ENCODE measurements around the gene COPS3. TPM values are rescaled to one million over a fixed set of nuclear protein-coding genes. Genes with fewer than 3 reads are reported as not detected.
"Not testable (repeated sequence)": the region's sequence is repeated elsewhere in the genome, so short reads cannot be mapped to it uniquely, and the experiment has no call there.

COPS3 gene
- total RNA-seq, 1 donor from 2014 or later = 63.5 TPM

GRCh38 chr17:17258011-17258410 is 23.0 kb downstream of the COPS3 start:
- no peaks in the 10 kb centered on the region for H3K9me3 Mint-ChIP-seq
- H3K4me1 Mint-ChIP-seq = no peaks in the 10 kb centered on the region
- TF ChIP-seq CTCF (IDR thresholded peaks at IDR 0.05; ENCODE audit: unreplicated experiment) = no peak
- no peak for DNase-seq (ENCODE audit: low spot score in 2 of 2, unreplicated experiment in 2 of 2)
- H3K27me3 Mint-ChIP-seq (ENCODE audit: low read depth) = no peaks in the 10 kb centered on the region
- H3K36me3 Mint-ChIP-seq = peaks cover 51% of the 10 kb centered on the region
- H3K27ac Mint-ChIP-seq = no peak overlapping the region
- no peak overlapping the region for H3K4me3 Mint-ChIP-seq

- no peaks in the 10 kb centered on the region for H3K9me3 Mint-ChIP-seq
- no peak for DNase-seq (ENCODE audit: low spot score in 2 of 2, unreplicated experiment in 2 of 2)
- H3K27me3 Mint-ChIP-seq (ENCODE audit: low read depth) = no peaks in the 10 kb centered on the region
- no peaks in the 10 kb centered on the region for H3K4me1 Mint-ChIP-seq
- H3K4me3 Mint-ChIP-seq = no peak overlapping the region
- H3K27ac Mint-ChIP-seq = no peak overlapping the region
- no peak for TF ChIP-seq CTCF (IDR thresholded peaks at IDR 0.05; ENCODE audit: unreplicated experiment)
- peaks cover 53% of the 10 kb centered on the region for H3K36me3 Mint-ChIP-seq
These were observed 24.7 kb downstream of the COPS3 start for GRCh38 chr17:17256316-17256715.

GRCh38 chr17:17255689-17256088 is 25.4 kb downstream of the COPS3 start:
- H3K9me3 Mint-ChIP-seq; DNase-seq (ENCODE audit: low spot score in 2 of 2, unreplicated experiment in 2 of 2); H3K4me3 Mint-ChIP-seq; H3K4me1 Mint-ChIP-seq; H3K27me3 Mint-ChIP-seq (ENCODE audit: low read depth); H3K27ac Mint-ChIP-seq: not testable (repeated sequence)
- peaks cover 49% of the 10 kb centered on the region for H3K36me3 Mint-ChIP-seq

- Mint-ChIP-seq H3K4me3 (no peak overlapping the region), H3K27me3 (ENCODE audit: low read depth) (no peaks in the 10 kb centered on the region), H3K9me3 (no peaks in the 10 kb centered on the region), H3K4me1 (no peaks in the 10 kb centered on the region), H3K27ac (no peak overlapping the region), H3K36me3 (peaks cover 48% of the 10 kb centered on the region)
- DNase-seq (ENCODE audit: low spot score in 2 of 2, unreplicated experiment in 2 of 2) = no peak
- no peak for TF ChIP-seq CTCF (IDR thresholded peaks at IDR 0.05; ENCODE audit: unreplicated experiment)
These were observed 27.0 kb downstream of the COPS3 start for GRCh38 chr17:17254036-17254435.

- Mint-ChIP-seq H3K27ac (no peak overlapping the region), H3K36me3 (peaks cover 45% of the 10 kb centered on the region), H3K4me3 (no peak overlapping the region), H3K4me1 (no peaks in the 10 kb centered on the region), H3K27me3 (ENCODE audit: low read depth) (no peaks in the 10 kb centered on the region), H3K9me3 (no peaks in the 10 kb centered on the region)
- no peak for DNase-seq (ENCODE audit: low spot score in 2 of 2, unreplicated experiment in 2 of 2)
- no peak for TF ChIP-seq CTCF (IDR thresholded peaks at IDR 0.05; ENCODE audit: unreplicated experiment)
These were observed 27.6 kb downstream of the COPS3 start for GRCh38 chr17:17253406-17253805.

- no peaks in the 10 kb centered on the region for H3K9me3 Mint-ChIP-seq
- TF ChIP-seq CTCF (IDR thresholded peaks at IDR 0.05; ENCODE audit: unreplicated experiment) = no peak
- no peaks in the 10 kb centered on the region for H3K27me3 Mint-ChIP-seq (ENCODE audit: low read depth)
- peaks cover 44% of the 10 kb centered on the region for H3K36me3 Mint-ChIP-seq
- no peak overlapping the region for H3K27ac Mint-ChIP-seq
- no peaks in the 10 kb centered on the region for H3K4me1 Mint-ChIP-seq
- H3K4me3 Mint-ChIP-seq = no peak overlapping the region
- DNase-seq (ENCODE audit: low spot score in 2 of 2, unreplicated experiment in 2 of 2) = no peak
These were observed 28.8 kb downstream of the COPS3 start for GRCh38 chr17:17252149-17252661.
